ENCODE data around the gene COA8. TPM values are rescaled to one million over a fixed set of nuclear protein-coding genes. Genes with fewer than 3 reads are reported as not detected.

Gene COA8
- total and polyA plus RNA-seq, 2 of the 8 experiments (the other 6 are each of a cell fraction or from before 2014, with no cell fraction given), result 7.1 to 35.5 TPM

- no peak overlapping the region for H2BK120ac ChIP-seq (replicated peaks; ENCODE audit: low read depth, low read length)
- H3K9ac ChIP-seq (replicated peaks in 1 of 4; ENCODE audit: extremely low read depth in 1 of 4, low read depth in 3 of 4, low read length in 3 of 4), result no peak overlapping the region
- peaks cover 8 to 10% of the 10 kb centered on the region in 2 experiments for H4K20me1 ChIP-seq (replicated peaks in 1 of 2; ENCODE audit: control insufficient read depth in 1 of 2, insufficient read depth in 2 of 2, low read length in 2 of 2)
- H2BK12ac ChIP-seq (ENCODE audit: low read depth, low read length), result no peak overlapping the region
- H3K56ac ChIP-seq (replicated peaks; ENCODE audit: insufficient read length, low read depth, low read length), result no peak overlapping the region
- no peak overlapping the region for H3K14ac ChIP-seq (ENCODE audit: insufficient read length)
- no peak overlapping the region for H2BK15ac ChIP-seq (ENCODE audit: low read length)
- no peak for FAIRE-seq
- H3K23me2 ChIP-seq (ENCODE audit: low read depth, low read length), result peaks cover 12% of the 10 kb centered on the region; the same call in 1 of the 2 replicates
- no peak overlapping the region for H3K4me3 ChIP-seq (ENCODE audit: extremely low read depth in 1 of 4, insufficient read depth in 2 of 4, low read depth in 3 of 4, low read length in 4 of 4)
- no peak overlapping the region for H2BK20ac ChIP-seq (ENCODE audit: low read length)
- H3K79me2 ChIP-seq (ENCODE audit: control insufficient read depth in 1 of 2, insufficient read depth in 2 of 2, low read length in 2 of 2), result peaks cover 12 to 68% of the 10 kb centered on the region in 2 experiments
- H3K9me3 ChIP-seq (ENCODE audit: insufficient read depth in 2 of 2, low read depth in 1 of 2, low read length in 1 of 2), result no peaks in the 10 kb centered on the region
- CTCF ChIA-PET (ENCODE audit: partially characterized antibody), result interaction anchor here (0.8 to 6.2 kb wide), 4 partner anchors 11 to 61 kb away, joined by 4 to 34 read pairs (median 10); no protein-coding TSS in a partner anchor
- 90% methylated on average over 9 of the region's 9 CpGs; no CpG with 5 or more reads in 1 of the 2 experiments for WGBS, 2 experiments (ENCODE audit: extremely low coverage in 1 of 2, insufficient coverage in 1 of 2, insufficient read length in 1 of 2, insufficient replicate concordance in 2 of 2, low coverage in 1 of 2, low lambda C conversion rate in 2 of 2, missing lambda C conversion rate in 1 of 2)
- H4K8ac ChIP-seq (ENCODE audit: extremely low read depth, insufficient read depth, low read length), result no peak overlapping the region
- no peak for DNase-seq (ENCODE audit: low read depth in 1 of 2, low spot score in 2 of 2)
- H3K27me3 ChIP-seq (replicated peaks in 1 of 4; ENCODE audit: control insufficient read depth in 3 of 4, extremely low read depth in 1 of 4, insufficient read depth in 3 of 4, low read length in 3 of 4), result no peaks in the 10 kb centered on the region
- no peak overlapping the region for H3K23ac ChIP-seq (ENCODE audit: insufficient read length)
- H2BK5ac ChIP-seq (ENCODE audit: low read depth, low read length), result no peak overlapping the region
- peaks cover 0 to 21% (median 12%) of the 10 kb centered on the region in 4 experiments; a peak in 7 of 8 replicates for H3K36me3 ChIP-seq (ENCODE audit: control insufficient read depth in 2 of 4, insufficient read depth in 4 of 4, low read length in 3 of 4)
- H2AK5ac ChIP-seq (ENCODE audit: low read depth, low read length), result no peak overlapping the region
- no peak overlapping the region for H4K91ac ChIP-seq (replicated peaks; ENCODE audit: insufficient read length, low read length)
- H4K5ac ChIP-seq (ENCODE audit: insufficient read length, low read depth, low read length), result no peak overlapping the region
- H3K18ac ChIP-seq (ENCODE audit: extremely low read depth, low read length), result no peak overlapping the region
- no peak overlapping the region for H3K4ac ChIP-seq (replicated peaks; ENCODE audit: insufficient read length, low read depth, low read length)
- H3K79me1 ChIP-seq (ENCODE audit: low read depth, low read length), result peaks cover 9% of the 10 kb centered on the region; the same call in 1 of the 2 replicates
- peaks cover 0 to 4% (median under 1%) of the 10 kb centered on the region in 4 experiments; a peak in 2 of 7 replicates for H3K4me1 ChIP-seq (replicated peaks in 1 of 4; ENCODE audit: control insufficient read depth in 3 of 4, insufficient read depth in 4 of 4, low read length in 3 of 4)
- POLR2A ChIA-PET (ENCODE audit: partially characterized antibody), result interaction anchor here (0.8 to 1.0 kb wide), 2 partner anchors 38 to 39 kb away, joined by 3 read pairs; partner anchors contain the start of gene CKB
- no peak overlapping the region for H3K27ac ChIP-seq (ENCODE audit: low read depth, low read length)
- H3K4me2 ChIP-seq (ENCODE audit: insufficient read depth in 1 of 2, low read depth in 2 of 2, low read length in 2 of 2), result no peak overlapping the region; a peak in 1 of 4 replicates
- no peak overlapping the region for H2AFZ ChIP-seq (ENCODE audit: low read length)
- TF ChIP-seq BRCA1 (IDR thresholded peaks at IDR 0.05; ENCODE audit: low read depth, low read length) (no peak), RFX5 (IDR thresholded peaks at IDR 0.05; ENCODE audit: borderline replicate concordance, low read depth, low read length) (no peak), ATF3 (IDR thresholded peaks at IDR 0.05; ENCODE audit: insufficient read depth, low read depth, low read length) (no peak), SP2 (IDR thresholded peaks at IDR 0.05; ENCODE audit: low read length) (no peak), EP300 (IDR thresholded peaks at IDR 0.05; ENCODE audit: borderline replicate concordance in 1 of 2, low read depth in 2 of 2, low read length in 2 of 2) (no peak)
Measured at GRCh38 chr14:103559766-103560165, 3.0 kb upstream of the COA8 start.

Data from H1 (cell line).